Thoracic aorta (tissue), 2 donors: ENCODE data around the gene PLCD3. TPM values are rescaled to one million over a fixed set of nuclear protein-coding genes. Genes with fewer than 3 reads are reported as not detected.
A peak's percentile ranks its signal among the peaks of the same experiment; 100 is the strongest.

Source experiments
- ATAC-seq: fragments of 150-250 bp; one replicate; pipeline ENCODE4 v1.8.0; 2017; ENCODE audit warnings: low read depth; ENCODE audit not compliant: insufficient number of reproducible peaks, low FRiP score
- DNase-seq: peaks from one replicate; pipeline ENCODE4 v3.0.0-alpha.2; 2020; ENCODE audit warnings: low spot score
- H3K27ac ChIP-seq, 2 donors: fragments of 200-600 bp; sonication (generic); 1 replicate in 1 of 2; 2 replicates in 1 of 2; pipeline ENCODE4 v1.5.1; 2016; ENCODE audit warnings: mild to moderate bottlenecking in 2 of 2, moderate library complexity in 2 of 2
- H3K27me3 ChIP-seq: fragments of 200-600 bp; sonication (generic); replicated peaks from 2 replicates; pipeline ENCODE4 v1.6.0; 2016; ENCODE audit warnings: mild to moderate bottlenecking; ENCODE audit not compliant: insufficient read depth
- H3K36me3 ChIP-seq: fragments of 200-600 bp; sonication (generic); one replicate; pipeline ENCODE4 v1.5.1; 2016
- H3K4me1 ChIP-seq, 2 donors: fragments of 200-600 bp; sonication (generic); 1 replicate in 1 of 2; 2 replicates in 1 of 2; pipeline versions ENCODE4 v1.5.1 to v1.6.0; 2016; ENCODE audit warnings: low read depth in 2 of 2, mild to moderate bottlenecking in 1 of 2; ENCODE audit not compliant: control insufficient read depth in 1 of 2
- H3K4me3 ChIP-seq: fragments of 200-600 bp; sonication (generic); 2 replicates; pipeline ENCODE4 v1.5.1; 2016; ENCODE audit warnings: mild to moderate bottlenecking
- H3K9me3 ChIP-seq: fragments of 200-600 bp; sonication (generic); 2 replicates; pipeline ENCODE4 v1.5.1; 2016
- CTCF ChIP-seq: fragments of 200-600 bp; sonication (generic); IDR thresholded peaks from one replicate; pipeline ENCODE4 v1.5.1; 2019; ENCODE audit warnings: antibody characterized with exemption
- total RNA-seq, 2 donors: library from RNA; depleted of rRNA; stranded (reverse); fragments of >200 nt; gene quantifications; one replicate each; pipeline versions ENCODE4 v1.1.0 to v1.2.3, GENCODE V29; 2016

The PLCD3 gene
- total RNA-seq, 2 donors from 2014 or later = 79.3 to 116 TPM

- no peak for ATAC-seq
- H3K4me1 ChIP-seq = peaks cover 5 to 17% of the 10 kb centered on the region in 2 donors
- H3K27me3 ChIP-seq = no peaks in the 10 kb centered on the region
- H3K4me3 ChIP-seq = no peak overlapping the region
- no peak for TF ChIP-seq CTCF
- H3K36me3 ChIP-seq = no peaks in the 10 kb centered on the region
- DNase-seq = no peak
- no peak overlapping the region for H3K27ac ChIP-seq
- H3K9me3 ChIP-seq = no peaks in the 10 kb centered on the region
These were observed 32.5 kb upstream of the PLCD3 start for GRCh38 chr17:45164734-45165269.

- H3K27me3 ChIP-seq = no peaks in the 10 kb centered on the region
- TF ChIP-seq CTCF = no peak
These were observed 29.8 kb upstream of the PLCD3 start for GRCh38 chr17:45162025-45162687.

GRCh38 chr17:45161288-45162024 is 29.1 kb upstream of the PLCD3 start, which contains the start of gene HEXIM2:
Gene HEXIM2 (plus strand): TSS chr17:45161875. CDS start chr17:45162794, 919 bp downstream.
- no peaks in the 10 kb centered on the region for H3K9me3 ChIP-seq
- peak within 1 kb of the TSS; percentile 97 to 98 for H3K27ac ChIP-seq
- peak within 1 kb of the TSS; percentile 88 for H3K4me3 ChIP-seq
- H3K27me3 ChIP-seq = no peaks in the 10 kb centered on the region
- peak; percentile 99 for ATAC-seq
- DNase-seq = peak; percentile 98
- no peak for TF ChIP-seq CTCF
- no peaks in the 10 kb centered on the region for H3K36me3 ChIP-seq
- peaks cover 30 to 48% of the 10 kb centered on the region in 2 donors for H3K4me1 ChIP-seq

More at GRCh38 chr17:45162025-45162687, 29.8 kb upstream of the PLCD3 start:
- no peak for ATAC-seq
- Histone ChIP-seq H3K4me1 (peaks cover 29 to 43% of the 10 kb centered on the region in 2 donors), H3K4me3 (peak overlapping the region; percentile 58), H3K36me3 (no peaks in the 10 kb centered on the region), H3K27ac (peak overlapping the region; percentile 57 to 62), H3K9me3 (no peaks in the 10 kb centered on the region)
- DNase-seq = no peak

GRCh38 chr17:45160447-45161287 is 28.4 kb upstream of the PLCD3 start:
- peaks cover 30 to 56% of the 10 kb centered on the region in 2 donors for H3K4me1 ChIP-seq
- no peak for DNase-seq
- peak; percentile 18 for ATAC-seq
- H3K27ac ChIP-seq = peak overlapping the region; percentile 97 to 98
- no peaks in the 10 kb centered on the region for H3K36me3 ChIP-seq
- peak overlapping the region; percentile 88 for H3K4me3 ChIP-seq
- H3K9me3 ChIP-seq = no peaks in the 10 kb centered on the region
- H3K27me3 ChIP-seq = no peaks in the 10 kb centered on the region
- peak; percentile 27 for TF ChIP-seq CTCF
